GM21390 (cell line): ENCODE results near the gene SHANK3.

Experiments
- ATAC-seq: cut with Tn5 transposase; IDR thresholded peaks from one replicate; pipeline ENCODE4 v1.9.1; 2021; ENCODE audit not compliant: unreplicated experiment

Gene SHANK3

DNA sequence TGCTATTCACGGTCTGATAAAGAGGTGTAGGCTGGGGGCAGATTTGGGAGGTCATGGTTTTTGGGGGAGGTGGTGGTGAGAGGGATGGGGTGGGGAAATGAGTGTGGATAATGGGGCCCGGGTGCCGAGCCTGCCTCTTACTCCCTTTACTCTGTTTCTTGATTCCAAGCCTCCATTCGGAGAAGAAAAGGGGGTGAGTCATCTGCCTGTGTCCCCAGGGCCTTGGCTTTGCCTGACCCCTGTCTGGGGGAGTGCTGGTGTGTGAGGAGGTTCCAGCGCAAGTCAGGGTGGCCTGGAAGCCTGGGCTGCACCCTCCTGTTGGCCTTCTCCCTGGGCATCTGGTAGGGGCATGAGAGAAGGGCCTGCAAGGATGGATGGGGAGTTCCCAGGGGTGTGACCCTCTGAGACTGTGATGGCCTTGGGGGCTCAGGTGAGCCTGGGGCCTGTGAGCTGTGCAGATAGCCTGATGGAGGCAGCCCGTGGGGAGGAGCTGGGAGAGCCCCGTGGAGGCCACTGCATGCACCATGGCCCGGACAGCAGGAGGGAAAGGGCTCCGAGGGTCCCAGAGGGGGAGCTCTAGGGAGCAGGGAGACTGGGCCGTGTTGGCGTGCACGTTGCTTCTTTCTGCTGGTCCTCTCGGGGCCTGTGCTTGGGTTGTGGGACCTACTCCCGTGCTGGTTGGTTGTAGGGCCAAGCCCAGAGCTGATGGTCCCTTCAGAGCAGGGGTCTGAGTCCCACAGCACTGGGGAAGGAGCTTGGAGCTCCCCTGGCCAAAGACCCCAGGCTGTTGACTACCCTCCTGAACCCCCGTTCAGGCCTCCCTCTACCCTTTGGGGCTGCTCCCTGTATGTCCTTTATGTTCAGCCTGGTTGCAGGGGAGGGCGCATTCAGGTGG lies 39.1 kb downstream of the SHANK3 start:
- ATAC-seq: no peak

DNA sequence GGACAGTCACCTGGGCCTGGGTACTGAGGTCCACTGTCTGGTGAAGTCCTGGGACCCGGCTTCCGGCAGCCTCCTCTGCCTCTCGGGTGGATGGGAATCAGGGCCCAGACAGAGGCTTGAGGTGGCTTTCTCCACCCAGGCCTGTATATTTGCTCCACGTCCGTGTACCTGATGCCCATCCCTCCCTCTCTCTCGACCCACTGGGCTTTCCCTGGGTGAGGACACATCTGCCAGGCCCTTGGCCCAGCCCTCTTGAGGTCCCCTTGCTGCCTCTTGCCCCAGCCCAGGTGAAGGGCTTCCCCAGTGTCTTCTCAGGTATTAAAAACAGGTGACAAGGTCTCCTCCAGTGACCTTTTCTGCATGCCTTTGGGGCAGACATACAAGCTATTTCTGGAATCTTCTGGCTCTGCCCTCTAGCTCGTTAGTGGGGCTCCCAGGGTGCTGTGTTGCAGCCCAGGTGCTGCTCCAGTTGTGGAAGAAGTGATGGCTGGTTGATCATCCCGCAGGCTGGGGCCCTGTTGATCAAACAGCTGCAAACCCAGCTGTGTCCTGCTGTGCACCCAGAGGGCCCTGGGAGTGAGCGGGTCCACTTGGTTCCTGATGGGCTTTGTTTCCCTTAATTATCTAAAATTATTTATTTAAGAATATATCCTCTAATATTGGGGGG lies 39.9 kb downstream of the SHANK3 start:
- no peak for ATAC-seq

DNA sequence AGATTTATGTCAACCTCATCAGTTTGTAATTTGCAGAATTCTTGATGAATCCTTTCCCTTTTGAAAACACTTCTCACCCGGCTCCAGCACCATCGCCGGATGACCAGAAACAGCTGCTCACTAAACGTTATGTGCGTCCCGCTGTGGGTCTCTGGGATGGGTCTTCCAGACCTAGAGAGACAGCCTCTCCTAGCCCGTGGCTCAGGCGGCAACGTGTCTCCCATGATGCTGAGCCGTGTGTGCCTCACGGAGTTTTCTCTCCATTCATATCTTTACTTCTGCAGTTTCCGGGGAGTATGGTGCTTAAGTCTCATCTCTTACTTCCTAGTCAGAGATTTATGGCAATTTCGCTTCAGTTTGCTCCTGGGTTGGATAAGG lies 40.4 kb downstream of the SHANK3 start:
- no peak for ATAC-seq

GRCh38 chr22:50713571-50714056 lies 41.0 kb downstream of the SHANK3 start:
- no peak for ATAC-seq

DNA sequence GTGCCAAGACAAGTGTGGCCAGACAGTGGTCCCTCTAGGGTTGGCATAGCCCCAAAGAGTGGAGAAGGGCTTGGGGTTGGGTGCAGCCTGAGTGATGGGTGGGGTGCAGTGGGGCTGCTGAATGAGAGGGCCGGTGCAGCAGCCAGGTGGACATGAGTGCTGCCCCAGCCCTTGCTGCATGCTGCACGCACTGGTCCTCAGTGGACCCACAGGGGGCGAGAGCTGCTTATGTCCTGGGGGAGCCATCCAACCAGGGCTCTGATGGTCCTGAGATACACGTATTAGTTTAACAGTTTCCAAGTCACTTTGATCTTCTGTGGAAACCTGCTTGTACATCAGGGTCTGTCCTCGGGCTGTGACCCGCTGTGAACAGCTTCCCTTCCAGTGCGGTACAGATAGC lies 41.5 kb downstream of the SHANK3 start:
- no peak for ATAC-seq

DNA sequence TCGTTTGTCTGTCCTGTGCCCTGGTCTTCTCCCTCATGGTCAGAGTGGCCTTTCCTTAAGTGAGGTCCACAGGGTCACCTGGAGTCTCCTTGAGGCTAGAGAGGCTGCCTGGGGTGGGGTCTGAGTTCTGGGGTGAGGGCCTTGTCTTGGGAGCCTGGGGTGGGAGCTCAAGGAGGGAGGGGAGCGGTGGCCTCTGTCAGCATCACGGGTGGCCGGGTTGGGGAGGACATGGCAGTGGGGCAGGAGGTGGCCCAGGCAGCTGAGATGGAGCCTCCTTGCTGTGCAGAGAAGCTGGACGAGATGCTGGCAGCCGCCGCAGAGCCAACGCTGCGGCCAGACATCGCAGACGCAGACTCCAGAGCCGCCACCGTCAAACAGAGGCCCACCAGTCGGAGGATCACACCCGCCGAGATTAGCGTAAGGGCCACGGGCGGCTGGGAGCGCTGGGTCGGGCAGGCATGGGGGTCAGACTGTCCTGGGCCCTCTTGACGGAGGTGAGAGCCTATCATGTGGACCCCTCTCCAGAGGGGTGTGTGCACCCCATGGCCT lies 42.1 kb downstream of the SHANK3 start:
- ATAC-seq: no peak

DNA sequence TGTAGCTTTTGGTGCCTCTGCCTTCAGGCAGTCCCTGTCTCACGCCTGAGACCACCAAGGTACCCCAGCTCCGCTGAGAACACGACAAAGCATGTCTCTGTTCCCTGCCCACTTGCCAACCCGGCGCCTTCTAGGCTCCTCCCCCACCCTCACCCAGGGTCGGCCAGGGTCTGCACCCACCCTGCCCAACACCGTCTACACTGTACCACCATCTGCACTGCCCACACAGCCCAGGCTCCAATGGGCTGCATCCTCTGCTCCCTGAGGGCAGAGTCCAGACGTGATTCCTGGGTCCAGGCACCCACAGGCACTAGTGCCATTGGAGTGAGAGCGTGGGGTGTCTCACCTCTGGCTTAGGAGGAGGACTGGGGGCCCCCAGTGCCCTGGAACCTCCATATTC lies 42.6 kb downstream of the SHANK3 start:
- no peak for ATAC-seq

DNA sequence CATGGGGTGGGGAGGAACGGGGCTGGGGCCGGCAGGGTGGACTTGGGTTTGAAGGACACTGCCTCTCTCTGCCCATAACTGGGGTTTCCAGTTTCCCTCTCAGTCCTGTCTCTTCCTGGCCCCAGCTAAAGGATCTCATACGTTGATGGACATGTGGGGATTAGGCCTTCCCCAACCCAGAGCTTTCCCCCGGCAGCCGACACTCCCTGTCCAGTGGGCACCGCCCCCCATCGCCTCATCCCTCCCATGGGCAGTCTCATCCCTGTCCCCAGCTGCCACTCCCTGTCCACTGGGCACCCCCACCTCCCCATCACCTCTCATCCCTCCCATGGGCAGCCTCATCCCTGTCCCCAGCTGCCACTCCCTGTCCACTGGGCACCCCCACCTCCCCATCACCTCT lies 43.2 kb downstream of the SHANK3 start:
- no peak for ATAC-seq

GRCh38 chr22:50716290-50717024 lies 43.8 kb downstream of the SHANK3 start:
- no peak for ATAC-seq

GRCh38 chr22:50717709-50718351 lies 45.2 kb downstream of the SHANK3 start:
- ATAC-seq: no peak

- ATAC-seq: no peak
Observed at GRCh38 chr22:50718352-50718709, 45.7 kb downstream of the SHANK3 start.

GRCh38 chr22:50719814-50720300 lies 47.2 kb downstream of the SHANK3 start:
- no peak for ATAC-seq

- ATAC-seq: no peak
Observed at GRCh38 chr22:50720301-50721256, 48.0 kb downstream of the SHANK3 start.

DNA sequence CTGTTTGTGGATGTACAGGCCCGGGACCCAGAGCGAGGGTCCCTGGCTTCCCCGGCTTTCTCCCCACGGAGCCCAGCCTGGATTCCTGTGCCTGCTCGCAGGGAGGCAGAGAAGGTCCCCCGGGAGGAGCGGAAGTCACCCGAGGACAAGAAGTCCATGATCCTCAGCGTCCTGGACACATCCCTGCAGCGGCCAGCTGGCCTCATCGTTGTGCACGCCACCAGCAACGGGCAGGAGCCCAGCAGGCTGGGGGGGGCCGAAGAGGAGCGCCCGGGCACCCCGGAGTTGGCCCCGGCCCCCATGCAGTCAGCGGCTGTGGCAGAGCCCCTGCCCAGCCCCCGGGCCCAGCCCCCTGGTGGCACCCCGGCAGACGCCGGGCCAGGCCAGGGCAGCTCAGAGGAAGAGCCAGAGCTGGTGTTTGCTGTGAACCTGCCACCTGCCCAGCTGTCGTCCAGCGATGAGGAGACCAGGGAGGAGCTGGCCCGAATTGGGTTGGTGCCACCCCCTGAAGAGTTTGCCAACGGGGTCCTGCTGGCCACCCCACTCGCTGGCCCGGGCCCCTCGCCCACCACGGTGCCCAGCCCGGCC lies 48.7 kb downstream of the SHANK3 start:
- no peak for ATAC-seq

DNA sequence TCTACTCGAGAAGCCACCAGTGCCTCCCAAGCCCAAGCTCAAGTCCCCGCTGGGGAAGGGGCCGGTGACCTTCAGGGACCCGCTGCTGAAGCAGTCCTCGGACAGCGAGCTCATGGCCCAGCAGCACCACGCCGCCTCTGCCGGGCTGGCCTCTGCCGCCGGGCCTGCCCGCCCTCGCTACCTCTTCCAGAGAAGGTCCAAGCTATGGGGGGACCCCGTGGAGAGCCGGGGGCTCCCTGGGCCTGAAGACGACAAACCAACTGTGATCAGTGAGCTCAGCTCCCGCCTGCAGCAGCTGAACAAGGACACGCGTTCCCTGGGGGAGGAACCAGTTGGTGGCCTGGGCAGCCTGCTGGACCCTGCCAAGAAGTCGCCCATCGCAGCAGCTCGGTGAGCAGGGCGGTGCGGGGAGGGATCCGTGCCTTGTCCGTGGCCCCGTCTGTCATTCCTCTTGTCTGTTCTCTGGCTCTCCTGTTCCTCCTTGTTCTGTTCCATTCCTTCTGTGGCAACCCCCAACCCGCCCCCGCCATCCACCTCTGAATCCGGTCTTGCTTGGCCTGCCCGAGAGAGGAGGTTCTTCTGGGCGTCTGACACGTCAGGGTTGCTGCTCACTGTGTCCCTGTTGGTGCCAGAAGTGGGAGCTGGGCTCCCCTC lies 49.6 kb downstream of the SHANK3 start:
- no peak for ATAC-seq
